Mononuclear cell (primary cell): ENCODE results near the gene TNIP1. TPM values are rescaled to one million over a fixed set of nuclear protein-coding genes. Genes with fewer than 3 reads are reported as not detected.

Experiments
- H3K27me3 ChIP-seq: 2 replicates; pipeline ENCODE4 v1.6.0; 2011; ENCODE audit warnings: low read length, control low read depth; ENCODE audit not compliant: insufficient read depth
- H3K4me1 ChIP-seq: 2 replicates; pipeline ENCODE4 v1.5.1; 2011; ENCODE audit warnings: mild to moderate bottlenecking, low read length, control low read depth; ENCODE audit not compliant: insufficient read depth
- H3K4me3 ChIP-seq: 2 replicates; pipeline ENCODE4 v1.5.1; 2011; ENCODE audit warnings: mild to moderate bottlenecking, low read length, moderate library complexity
- H3K9me3 ChIP-seq: 2 replicates; pipeline ENCODE4 v1.5.1; 2011; ENCODE audit warnings: low read depth, mild to moderate bottlenecking, control low read depth, low read length
- total RNA-seq: library from RNA; depleted of rRNA; stranded (reverse); fragments of >200 nt; gene quantifications from one replicate; pipeline ENCODE4 v1.2.3, GENCODE V29; 2012

Gene TNIP1
- total RNA-seq, 1 donor: 222 TPM

- Histone ChIP-seq H3K9me3 (no peaks in the 10 kb centered on the region), H3K4me3 (no peak overlapping the region), H3K27me3 (no peaks in the 10 kb centered on the region), H3K4me1 (no peaks in the 10 kb centered on the region)
These were observed 74.0 kb downstream of the TNIP1 start for GRCh38 chr5:151006704-151007334.

- Histone ChIP-seq H3K4me1 (no peaks in the 10 kb centered on the region), H3K9me3 (no peaks in the 10 kb centered on the region)
These were observed 74.8 kb downstream of the TNIP1 start for GRCh38 chr5:151005950-151006576.

GRCh38 chr5:151005187-151005949 is 75.5 kb downstream of the TNIP1 start:
- Histone ChIP-seq H3K4me3 (no peak overlapping the region), H3K27me3 (no peaks in the 10 kb centered on the region), H3K4me1 (no peaks in the 10 kb centered on the region), H3K9me3 (no peaks in the 10 kb centered on the region)

More at GRCh38 chr5:151005950-151006576, 74.8 kb downstream of the TNIP1 start:
- H3K4me3 ChIP-seq: no peak overlapping the region
- H3K27me3 ChIP-seq: no peaks in the 10 kb centered on the region

DNA sequence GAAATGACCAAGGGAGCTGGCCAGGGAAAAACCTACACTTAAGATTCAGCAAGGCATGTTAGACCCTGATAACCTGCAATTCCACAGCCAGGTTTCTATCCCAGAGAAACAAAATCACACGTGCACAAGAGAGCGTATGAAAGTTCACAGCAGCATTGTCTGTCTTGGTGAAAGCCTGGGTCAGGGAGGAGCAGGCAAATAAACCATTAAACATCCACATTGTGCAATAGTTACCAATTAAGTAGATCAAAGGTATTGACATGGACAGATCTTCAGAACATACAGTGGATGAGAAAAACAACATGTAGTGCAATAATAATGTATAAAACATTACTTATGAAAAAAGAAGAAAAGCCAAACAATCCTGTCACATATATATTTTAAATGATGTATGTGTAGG is 76.3 kb downstream of the TNIP1 start:
- H3K27me3 ChIP-seq: no peaks in the 10 kb centered on the region
- no peaks in the 10 kb centered on the region for H3K4me1 ChIP-seq
- H3K9me3 ChIP-seq: no peaks in the 10 kb centered on the region
- H3K4me3 ChIP-seq: no peak overlapping the region

- no peak overlapping the region for H3K4me3 ChIP-seq
- no peaks in the 10 kb centered on the region for H3K9me3 ChIP-seq
- H3K4me1 ChIP-seq: no peaks in the 10 kb centered on the region
- H3K27me3 ChIP-seq: no peaks in the 10 kb centered on the region
These were observed 77.4 kb downstream of the TNIP1 start for GRCh38 chr5:151003503-151003860.

GRCh38 chr5:151002681-151003502 is 77.9 kb downstream of the TNIP1 start:
- H3K27me3 ChIP-seq: no peaks in the 10 kb centered on the region
- H3K4me3 ChIP-seq: no peak overlapping the region
- H3K4me1 ChIP-seq: no peaks in the 10 kb centered on the region
- H3K9me3 ChIP-seq: no peaks in the 10 kb centered on the region

DNA sequence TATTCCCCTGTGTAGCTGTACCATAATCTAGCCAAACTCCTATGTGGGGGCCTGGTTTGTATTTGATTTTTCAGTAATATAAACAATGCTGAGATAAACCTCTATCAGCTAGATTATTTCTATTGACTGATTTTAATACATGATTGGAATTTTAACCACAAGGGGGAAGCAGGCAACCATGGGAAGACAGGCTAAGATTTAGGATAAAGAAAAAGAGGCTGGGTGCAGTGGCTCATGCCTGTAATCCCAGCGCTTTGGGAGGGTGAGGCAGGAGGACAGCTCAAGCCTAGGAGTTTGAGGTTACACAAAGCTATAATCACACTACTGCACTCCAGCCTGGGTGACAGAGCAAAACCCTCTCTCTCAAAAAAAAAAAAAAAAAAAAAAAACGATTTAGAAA is 78.6 kb downstream of the TNIP1 start:
- H3K4me1 ChIP-seq: no peaks in the 10 kb centered on the region
- no peaks in the 10 kb centered on the region for H3K9me3 ChIP-seq
- H3K4me3 ChIP-seq: no peak overlapping the region
- no peaks in the 10 kb centered on the region for H3K27me3 ChIP-seq

GRCh38 chr5:151001436-151001835 is 79.4 kb downstream of the TNIP1 start:
- Histone ChIP-seq H3K9me3 (no peaks in the 10 kb centered on the region), H3K4me1 (no peaks in the 10 kb centered on the region), H3K4me3 (no peak overlapping the region), H3K27me3 (no peaks in the 10 kb centered on the region)

DNA sequence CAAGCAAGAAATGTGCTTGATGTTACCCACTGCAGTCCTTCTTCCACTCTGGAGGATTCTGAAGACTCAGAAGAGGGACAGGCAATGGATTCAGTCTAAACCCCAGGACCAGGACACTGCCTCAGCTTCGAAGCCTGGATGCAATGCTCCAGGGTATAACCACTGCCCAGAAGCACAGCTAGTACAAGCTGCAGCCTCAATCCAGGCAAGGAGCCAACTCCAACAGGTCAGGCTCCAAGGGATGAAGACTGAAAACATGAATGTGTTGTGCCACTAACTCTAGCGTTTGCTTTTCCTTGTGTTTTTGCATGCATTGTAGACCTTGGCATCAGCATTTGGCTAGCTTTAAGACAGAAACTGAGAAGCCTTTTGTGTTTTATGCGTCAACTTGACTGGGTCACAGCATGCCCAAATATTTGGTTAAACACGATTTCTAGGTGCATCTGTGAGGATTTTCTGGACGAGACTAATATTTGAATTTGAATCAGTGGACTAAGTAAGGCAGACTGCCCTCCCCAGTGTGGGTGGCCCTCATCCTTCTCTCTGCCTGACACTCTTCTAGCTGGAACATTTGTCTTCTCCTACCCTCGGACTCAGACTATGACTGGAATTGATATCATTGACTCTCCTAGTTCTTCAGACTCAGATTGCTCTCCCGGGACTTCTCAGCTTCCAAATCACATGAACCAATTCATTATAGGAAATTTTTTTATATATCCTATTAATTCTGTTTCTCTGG is 81.0 kb downstream of the TNIP1 start:
- Histone ChIP-seq H3K9me3 (no peaks in the 10 kb centered on the region), H3K27me3 (no peaks in the 10 kb centered on the region), H3K4me3 (no peak overlapping the region), H3K4me1 (no peaks in the 10 kb centered on the region)

DNA sequence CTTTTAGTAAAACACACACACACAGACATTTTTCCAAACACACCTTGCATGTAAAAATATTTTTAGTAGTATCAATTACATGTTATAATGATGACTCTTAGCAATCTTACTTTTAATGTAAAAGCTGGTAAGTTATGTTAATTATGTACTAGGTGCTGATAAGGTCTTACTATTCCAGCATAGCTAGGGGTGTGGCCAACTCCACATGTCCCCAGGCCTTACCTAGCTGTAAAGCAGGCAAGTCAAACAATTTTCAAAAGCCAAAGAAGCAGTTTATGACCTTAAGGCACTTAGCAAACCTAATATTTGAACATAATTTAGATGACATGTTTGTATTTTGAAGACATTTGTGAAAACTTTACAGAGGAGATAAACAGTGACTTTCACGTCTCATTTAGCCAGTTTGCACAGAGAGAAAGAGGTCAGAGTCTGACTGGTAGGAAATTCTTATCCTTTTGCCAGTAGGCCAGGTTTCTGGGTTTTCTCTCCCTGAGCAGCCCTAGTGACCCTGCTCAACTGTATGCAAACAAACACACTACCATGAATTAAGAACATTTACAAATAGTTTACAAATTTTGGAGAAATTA is 86.9 kb downstream of the TNIP1 start:
- H3K4me1 ChIP-seq: no peaks in the 10 kb centered on the region
- no peaks in the 10 kb centered on the region for H3K9me3 ChIP-seq

GRCh38 chr5:150993422-150993821 is 87.4 kb downstream of the TNIP1 start:
- Histone ChIP-seq H3K4me1 (no peaks in the 10 kb centered on the region), H3K27me3 (no peaks in the 10 kb centered on the region), H3K4me3 (no peak overlapping the region), H3K9me3 (no peaks in the 10 kb centered on the region)

More for the DNA sequence above, 86.9 kb downstream of the TNIP1 start:
- Histone ChIP-seq H3K4me3 (no peak overlapping the region), H3K27me3 (no peaks in the 10 kb centered on the region)

DNA sequence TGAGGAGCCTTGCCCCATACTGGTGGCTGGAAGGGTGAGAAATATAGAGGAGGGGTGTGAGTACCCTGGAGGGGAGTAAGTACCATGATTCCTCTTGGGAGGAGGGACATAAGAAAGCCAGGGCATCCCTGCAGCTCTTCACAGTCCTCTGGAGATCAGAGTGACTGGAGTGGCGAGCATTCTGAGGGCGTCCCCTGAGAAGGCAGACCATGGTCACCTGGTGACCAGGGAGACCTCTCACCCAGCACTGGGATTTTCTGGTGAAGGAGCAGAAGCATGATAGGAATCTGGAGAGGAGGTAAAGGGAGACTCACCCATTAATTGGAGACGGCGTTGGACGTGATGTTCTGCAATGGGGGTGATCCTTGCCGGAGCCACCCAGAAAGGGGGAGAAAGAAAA is 88.1 kb downstream of the TNIP1 start:
- Histone ChIP-seq H3K4me1 (no peaks in the 10 kb centered on the region), H3K27me3 (no peaks in the 10 kb centered on the region), H3K9me3 (no peaks in the 10 kb centered on the region), H3K4me3 (no peak overlapping the region)

GRCh38 chr5:150989695-150990094 is 91.1 kb downstream of the TNIP1 start:
- no peaks in the 10 kb centered on the region for H3K4me1 ChIP-seq
- no peak overlapping the region for H3K4me3 ChIP-seq
- no peaks in the 10 kb centered on the region for H3K27me3 ChIP-seq
- H3K9me3 ChIP-seq: no peaks in the 10 kb centered on the region

GRCh38 chr5:150987746-150988145 is 93.1 kb downstream of the TNIP1 start:
- Histone ChIP-seq H3K9me3 (no peaks in the 10 kb centered on the region), H3K27me3 (no peaks in the 10 kb centered on the region), H3K4me3 (no peak overlapping the region), H3K4me1 (no peaks in the 10 kb centered on the region)
